ENCODE results near the gene ZNF133. TPM values are rescaled to one million over a fixed set of nuclear protein-coding genes. Genes with fewer than 3 reads are reported as not detected.
"Not testable (repeated sequence)": the region's sequence is repeated elsewhere in the genome, so short reads cannot be mapped to it uniquely, and the experiment has no call there.

ZNF133 gene
- total and polyA plus RNA-seq, 4 donors = 11.9 to 31.4 (median 15.9) TPM

DNA sequence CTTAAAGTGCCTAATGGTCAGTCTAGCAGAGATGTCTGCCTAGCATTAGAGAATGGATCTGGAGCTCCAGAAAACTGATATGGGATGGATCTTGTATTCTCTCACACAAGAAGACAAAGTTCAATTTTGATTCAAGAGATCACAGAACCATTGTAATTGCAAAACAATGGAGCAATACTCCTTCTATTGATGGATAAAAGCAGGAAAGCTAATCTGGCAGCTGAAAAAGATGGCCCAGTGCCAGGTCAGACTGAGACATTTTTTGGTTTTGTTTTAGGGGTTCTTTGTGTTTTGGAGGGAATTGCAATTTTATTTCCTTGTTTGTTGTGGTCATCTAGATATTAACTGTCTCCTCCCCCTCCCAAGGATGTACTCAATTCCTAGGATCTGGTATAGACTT, 14.6 kb upstream of the ZNF133 start:
- ATAC-seq (ENCODE audit: low FRiP score) (no peak), DNase-seq (no peak)
- intact Hi-C loops (cut with DNase I) = no loop called here
- Histone ChIP-seq H3K36me3 (ENCODE audit: control insufficient read depth in 1 of 2, insufficient read depth in 2 of 2, low read length in 1 of 2) (no peaks in the 10 kb centered on the region), H3K9me3 (ENCODE audit: control insufficient read depth, low read length) (no peaks in the 10 kb centered on the region), H3K4me3 (ENCODE audit: low read length in 2 of 2) (no peak overlapping the region), H3K27ac (ENCODE audit: low read depth in 1 of 2, low read length in 2 of 2) (no peak overlapping the region), H3K4me1 (ENCODE audit: control insufficient read depth in 1 of 2, insufficient read depth in 2 of 2, low read length in 2 of 2) (no peaks in the 10 kb centered on the region), H3K27me3 (ENCODE audit: control insufficient read depth in 1 of 2, insufficient read depth in 2 of 2, low read length in 1 of 2) (no peaks in the 10 kb centered on the region)

DNA sequence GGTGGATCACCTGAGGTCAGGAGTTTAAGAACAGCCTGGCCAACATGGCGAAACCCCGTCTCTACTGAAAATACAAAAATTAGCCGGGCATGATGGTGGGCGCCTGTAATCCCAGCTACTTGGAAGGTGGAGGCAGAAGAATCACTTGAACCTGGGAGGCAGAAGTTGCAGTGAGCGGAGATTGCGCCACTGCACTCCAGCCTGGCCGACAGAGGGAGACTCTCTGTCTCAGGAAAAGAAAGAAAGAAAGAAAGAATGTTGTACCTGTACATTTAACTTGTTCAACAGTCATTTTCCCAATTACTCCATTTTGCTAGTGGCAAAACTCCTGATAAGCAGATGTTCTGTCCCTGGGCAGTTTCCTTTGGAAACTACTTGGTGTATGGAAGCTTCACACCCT, 12.4 kb upstream of the ZNF133 start:
- WGBS, 2 donors = 92 to 93% methylated on average over 7 of the region's 7 CpGs
- DNase-seq; intact Hi-C loops (cut with DNase I); H3K4me3 ChIP-seq (ENCODE audit: low read length in 2 of 2); H3K4me1 ChIP-seq (ENCODE audit: control insufficient read depth in 1 of 2, insufficient read depth in 2 of 2, low read length in 2 of 2); H3K27ac ChIP-seq (ENCODE audit: low read depth in 1 of 2, low read length in 2 of 2); H3K9me3 ChIP-seq (ENCODE audit: control insufficient read depth, low read length); H3K36me3 ChIP-seq (ENCODE audit: control insufficient read depth in 1 of 2, insufficient read depth in 2 of 2, low read length in 1 of 2); ATAC-seq (ENCODE audit: low FRiP score); H3K27me3 ChIP-seq (ENCODE audit: control insufficient read depth in 1 of 2, insufficient read depth in 2 of 2, low read length in 1 of 2): not testable (repeated sequence)

- intact Hi-C loops (cut with DNase I) = no loop called here
- DNase-seq = peak in 1 of 2 donors; percentile 62
- WGBS, 2 donors = 13% methylated on average over 12 of the region's 12 CpGs
Observed at GRCh38 chr20:18276821-18277220, 11.5 kb upstream of the ZNF133 start.

GRCh38 chr20:18279242-18279641, 9.1 kb upstream of the ZNF133 start:
- intact Hi-C loops (cut with DNase I) = no loop called here
- Histone ChIP-seq H3K36me3 (ENCODE audit: control insufficient read depth in 1 of 2, insufficient read depth in 2 of 2, low read length in 1 of 2) (no peaks in the 10 kb centered on the region), H3K4me1 (ENCODE audit: control insufficient read depth in 1 of 2, insufficient read depth in 2 of 2, low read length in 2 of 2) (no peaks in the 10 kb centered on the region), H3K9me3 (ENCODE audit: control insufficient read depth, low read length) (peaks cover 2% of the 10 kb centered on the region), H3K27ac (ENCODE audit: low read depth in 1 of 2, low read length in 2 of 2) (no peak overlapping the region), H3K4me3 (ENCODE audit: low read length in 2 of 2) (no peak overlapping the region), H3K27me3 (ENCODE audit: control insufficient read depth in 1 of 2, insufficient read depth in 2 of 2, low read length in 1 of 2) (peaks cover 0 to 2% of the 10 kb centered on the region in 2 donors)
- WGBS, 2 donors = 60 to 67% methylated on average over 2 of the region's 2 CpGs
- no peak for DNase-seq
- ATAC-seq (ENCODE audit: low FRiP score) = no peak

More at GRCh38 chr20:18276821-18277220, 11.5 kb upstream of the ZNF133 start:
- Histone ChIP-seq H3K9me3 (ENCODE audit: control insufficient read depth, low read length) (no peaks in the 10 kb centered on the region), H3K4me1 (ENCODE audit: control insufficient read depth in 1 of 2, insufficient read depth in 2 of 2, low read length in 2 of 2) (no peaks in the 10 kb centered on the region), H3K4me3 (ENCODE audit: low read length in 2 of 2) (no peak overlapping the region), H3K27me3 (ENCODE audit: control insufficient read depth in 1 of 2, insufficient read depth in 2 of 2, low read length in 1 of 2) (peaks cover 0 to 2% of the 10 kb centered on the region in 2 donors), H3K36me3 (ENCODE audit: control insufficient read depth in 1 of 2, insufficient read depth in 2 of 2, low read length in 1 of 2) (no peaks in the 10 kb centered on the region), H3K27ac (ENCODE audit: low read depth in 1 of 2, low read length in 2 of 2) (no peak overlapping the region)
- ATAC-seq (ENCODE audit: low FRiP score) = peak; percentile 80

- ATAC-seq (ENCODE audit: low FRiP score) = no peak
- no peak for DNase-seq
- Histone ChIP-seq H3K27ac (ENCODE audit: low read depth in 1 of 2, low read length in 2 of 2) (no peak overlapping the region), H3K4me3 (ENCODE audit: low read length in 2 of 2) (no peak overlapping the region), H3K36me3 (ENCODE audit: control insufficient read depth in 1 of 2, insufficient read depth in 2 of 2, low read length in 1 of 2) (no peaks in the 10 kb centered on the region), H3K27me3 (ENCODE audit: control insufficient read depth in 1 of 2, insufficient read depth in 2 of 2, low read length in 1 of 2) (no peaks in the 10 kb centered on the region), H3K9me3 (ENCODE audit: control insufficient read depth, low read length) (peaks cover 6% of the 10 kb centered on the region), H3K4me1 (ENCODE audit: control insufficient read depth in 1 of 2, insufficient read depth in 2 of 2, low read length in 2 of 2) (peaks cover 2 to 5% of the 10 kb centered on the region in 2 donors)
- WGBS, 2 donors = 82 to 89% methylated on average over 3 of the region's 3 CpGs
- intact Hi-C loops (cut with DNase I) = loop anchor here (5.0 to 10.0 kb wide), 3 partner anchors 148 to 217 kb away; partner anchors contain the start of genes KAT14 (in 2 of the 2) and PET117 (in 2 of the 2)
Observed at GRCh38 chr20:18284805-18285533, 3.4 kb upstream of the ZNF133 start.

- DNase-seq (peak in 1 of 2 donors; percentile 48), ATAC-seq (ENCODE audit: low FRiP score) (no peak)
- H3K27me3 ChIP-seq (ENCODE audit: control insufficient read depth in 1 of 2, insufficient read depth in 2 of 2, low read length in 1 of 2) = no peaks in the 10 kb centered on the region
- H3K36me3 ChIP-seq (ENCODE audit: control insufficient read depth in 1 of 2, insufficient read depth in 2 of 2, low read length in 1 of 2) = no peaks in the 10 kb centered on the region
- peak overlapping the region; percentile 64 to 65 for H3K4me3 ChIP-seq (ENCODE audit: low read length in 2 of 2)
- intact Hi-C loops (cut with DNase I) = loop anchor here (5.0 to 10.0 kb wide), 3 partner anchors 150 to 215 kb away; partner anchors contain the start of genes KAT14 (in 2 of the 2) and PET117 (in 2 of the 2)
- peak overlapping the region in 1 of 2 donors; percentile 51 for H3K27ac ChIP-seq (ENCODE audit: low read depth in 1 of 2, low read length in 2 of 2)
- peaks cover 2 to 5% of the 10 kb centered on the region in 2 donors for H3K4me1 ChIP-seq (ENCODE audit: control insufficient read depth in 1 of 2, insufficient read depth in 2 of 2, low read length in 2 of 2)
- H3K9me3 ChIP-seq (ENCODE audit: control insufficient read depth, low read length) = peaks cover 6% of the 10 kb centered on the region
- 7% methylated on average over 11 of the region's 11 CpGs for WGBS, 2 donors
Observed at GRCh38 chr20:18287546-18287914, 797 bp upstream of the ZNF133 start.

DNA sequence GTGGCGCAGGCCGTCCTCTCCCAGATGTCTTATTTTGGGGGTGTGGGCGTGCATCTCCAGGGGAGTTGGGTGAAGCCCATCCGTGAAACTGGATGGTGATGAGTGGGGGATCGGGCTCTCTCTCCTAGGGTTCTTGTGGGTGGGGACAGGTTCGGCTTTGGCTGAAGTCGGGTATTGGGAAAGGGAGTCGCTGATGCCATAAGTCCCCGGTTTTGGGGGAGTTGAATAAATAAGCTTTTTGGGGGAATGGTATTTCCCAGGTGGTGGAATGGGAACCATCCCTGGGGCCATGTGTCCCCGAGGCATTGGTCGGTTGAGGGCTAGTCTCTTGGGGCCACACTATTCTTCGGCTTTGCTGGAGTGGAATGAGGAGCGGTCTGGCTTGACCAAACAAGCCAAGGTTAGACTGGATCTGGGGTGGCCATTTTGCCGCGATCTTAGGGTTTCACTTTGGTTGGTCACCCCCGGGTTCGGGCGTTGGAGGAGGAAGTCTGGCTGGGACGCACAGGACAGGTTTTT, 481 bp downstream of the ZNF133 start:
- WGBS, 2 donors = 3 to 4% methylated on average over 19 of the region's 19 CpGs
- peaks cover 6% of the 10 kb centered on the region for H3K9me3 ChIP-seq (ENCODE audit: control insufficient read depth, low read length)
- DNase-seq = no peak
- H3K4me1 ChIP-seq (ENCODE audit: control insufficient read depth in 1 of 2, insufficient read depth in 2 of 2, low read length in 2 of 2) = peaks cover 2 to 5% of the 10 kb centered on the region in 2 donors
- intact Hi-C loops (cut with DNase I) = loop anchor here (5.0 to 10.0 kb wide), 3 partner anchors 152 to 213 kb away; partner anchors contain the start of genes KAT14 (in 2 of the 2) and PET117 (in 2 of the 2)
- ATAC-seq (ENCODE audit: low FRiP score) = no peak
- H3K27me3 ChIP-seq (ENCODE audit: control insufficient read depth in 1 of 2, insufficient read depth in 2 of 2, low read length in 1 of 2) = no peaks in the 10 kb centered on the region
- H3K4me3 ChIP-seq (ENCODE audit: low read length in 2 of 2) = peak overlapping the region; percentile 64 to 65
- H3K36me3 ChIP-seq (ENCODE audit: control insufficient read depth in 1 of 2, insufficient read depth in 2 of 2, low read length in 1 of 2) = peaks cover 0 to 4% of the 10 kb centered on the region in 2 donors
- no peak overlapping the region for H3K27ac ChIP-seq (ENCODE audit: low read depth in 1 of 2, low read length in 2 of 2)

DNA sequence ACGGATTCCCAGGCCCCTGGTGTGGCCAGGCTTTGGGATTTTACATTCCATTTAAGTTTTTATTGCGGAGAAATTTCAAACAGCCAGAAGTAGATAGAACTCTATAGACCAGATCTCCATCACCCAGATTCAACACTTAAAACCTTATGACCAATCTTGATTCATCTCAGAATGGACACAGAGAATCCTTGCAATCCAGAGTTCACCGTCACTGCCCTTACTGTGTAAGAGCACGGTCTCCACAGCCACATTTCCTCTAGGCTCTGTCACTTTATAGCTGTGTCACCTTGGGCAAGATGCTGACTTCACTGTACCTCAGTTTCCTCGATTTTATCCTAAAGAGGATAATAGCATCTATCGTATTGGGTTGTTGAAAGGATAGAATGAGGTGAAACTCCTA, 979 bp downstream of the ZNF133 start:
- H3K27me3 ChIP-seq (ENCODE audit: control insufficient read depth in 1 of 2, insufficient read depth in 2 of 2, low read length in 1 of 2) = no peaks in the 10 kb centered on the region
- H3K4me1 ChIP-seq (ENCODE audit: control insufficient read depth in 1 of 2, insufficient read depth in 2 of 2, low read length in 2 of 2) = peaks cover 2 to 5% of the 10 kb centered on the region in 2 donors
- 76 to 78% methylated on average over 6 of the region's 6 CpGs for WGBS, 2 donors
- H3K9me3 ChIP-seq (ENCODE audit: control insufficient read depth, low read length) = peaks cover 3% of the 10 kb centered on the region
- DNase-seq (no peak), ATAC-seq (ENCODE audit: low FRiP score) (no peak)
- H3K36me3 ChIP-seq (ENCODE audit: control insufficient read depth in 1 of 2, insufficient read depth in 2 of 2, low read length in 1 of 2) = peaks cover 0 to 4% of the 10 kb centered on the region in 2 donors
- H3K27ac ChIP-seq (ENCODE audit: low read depth in 1 of 2, low read length in 2 of 2) = no peak overlapping the region
- intact Hi-C loops (cut with DNase I) = loop anchor here (5.0 to 10.0 kb wide), 3 partner anchors 152 to 213 kb away; partner anchors contain the start of genes KAT14 (in 2 of the 2) and PET117 (in 2 of the 2)
- H3K4me3 ChIP-seq (ENCODE audit: low read length in 2 of 2) = peak overlapping the region in 1 of 2 donors; percentile 64
